WTC11 (cell line): ENCODE measurements around the gene CTDNEP1. TPM values are rescaled to one million over a fixed set of nuclear protein-coding genes. Genes with fewer than 3 reads are reported as not detected.

Source experiments
- ATAC-seq: fragments of 200-7000 bp; cut with Tn5 transposase; 2 replicates; pipeline ENCODE4 v1.10.0; 2021; ENCODE audit warnings: mild to moderate bottlenecking, moderate library complexity
- CTCF ChIA-PET: fragments of 300-600 bp; sonication (Branson Sonifier 250); formaldehyde crosslinking; loops from one replicate; lab custom pipeline; 2021; ENCODE audit warnings: antibody characterized with exemption; lab: Charles Lee
- POLR2A ChIA-PET: fragments of 350-600 bp; sonication (Branson Sonifier 250); formaldehyde crosslinking; loops from one replicate; lab custom pipeline; 2021; ENCODE audit warnings: antibody characterized with exemption; lab: Charles Lee
- DNase-seq: peaks from one replicate; pipeline ENCODE4 v3.0.0; 2021; ENCODE audit warnings: low spot score
- H3K27ac Mint-ChIP-seq: 2 replicates; pipeline ENCODE4 v1.8.0; 2021; ENCODE audit warnings: mixed read lengths
- H3K27me3 Mint-ChIP-seq: 2 replicates; pipeline ENCODE4 v1.8.0; 2021; ENCODE audit warnings: low read depth, mild to moderate bottlenecking, moderate library complexity, mixed read lengths
- H3K36me3 Mint-ChIP-seq: 2 replicates; pipeline ENCODE4 v1.8.0; 2021; ENCODE audit warnings: mixed read lengths
- H3K4me1 Mint-ChIP-seq: 2 replicates; pipeline ENCODE4 v1.8.0; 2022; ENCODE audit warnings: mixed read lengths
- H3K4me3 Mint-ChIP-seq: 2 replicates; pipeline ENCODE4 v1.8.0; 2021; ENCODE audit warnings: mild to moderate bottlenecking, moderate library complexity, mixed read lengths
- H3K9me3 Mint-ChIP-seq: 2 replicates; pipeline ENCODE4 v1.8.0; 2021; ENCODE audit warnings: mixed read lengths
- ARID4B ChIP-seq: sonication (generic); formaldehyde crosslinking; IDR thresholded peaks from 2 replicates; pipeline ENCODE4 v1.8.0; 2023; ENCODE audit warnings: missing genetic modification reagents, mild to moderate bottlenecking, borderline replicate concordance
- ATF1 ChIP-seq: sonication (generic); formaldehyde crosslinking; IDR thresholded peaks from 2 replicates; pipeline ENCODE4 v1.8.1; 2023; ENCODE audit warnings: mild to moderate bottlenecking, moderate library complexity, missing genetic modification reagents
- E2F5 ChIP-seq: sonication (generic); formaldehyde crosslinking; IDR thresholded peaks from 2 replicates; pipeline ENCODE4 v1.8.1; 2022; ENCODE audit warnings: mild to moderate bottlenecking, moderate library complexity, missing genetic modification reagents
- FOXK1 ChIP-seq: sonication (generic); formaldehyde crosslinking; IDR thresholded peaks from 2 replicates; pipeline ENCODE4 v1.8.0; 2022; ENCODE audit warnings: mild to moderate bottlenecking, moderate library complexity, missing genetic modification reagents
- PRDM15 ChIP-seq: sonication (generic); formaldehyde crosslinking; IDR thresholded peaks from 2 replicates; pipeline ENCODE4 v1.8.0; 2022; ENCODE audit warnings: missing genetic modification reagents
- USF1 ChIP-seq: sonication (generic); formaldehyde crosslinking; IDR thresholded peaks from 2 replicates; pipeline ENCODE4 v1.8.0; 2022; ENCODE audit warnings: mild to moderate bottlenecking, missing genetic modification reagents
- ZNF232 ChIP-seq: sonication (generic); formaldehyde crosslinking; IDR thresholded peaks from 2 replicates; pipeline ENCODE4 v1.8.0; 2022; ENCODE audit warnings: mild to moderate bottlenecking, missing genetic modification reagents
- ZNF532 ChIP-seq: fragments of 250-450 bp; sonication (Bioruptor Pico); IDR thresholded peaks from 2 replicates; pipeline ENCODE4 v1.9.0; 2021; ENCODE audit warnings: mild to moderate bottlenecking, borderline replicate concordance
- total RNA-seq: library from RNA; stranded (reverse); gene quantifications from 3 replicates; pipeline ENCODE4 v1.2.3, GENCODE V29; 2021

CTDNEP1 gene
- total RNA-seq, 1 experiment from 2014 or later = 127 TPM

GRCh38 chr17:7281074-7281952, 29.8 kb upstream of the CTDNEP1 start, which contains the start of gene SLC2A4 (continued):
- TF ChIP-seq ARID4B (0 out of 2 replicates have a peak, but pooled peaks have one; percentile 7), USF1 (peak; percentile 67; the same call in 1 of the 2 replicates), ZNF532 (CRISPR knock-in tag) (no peak), E2F5 (peak; percentile 82), PRDM15 (CRISPR knock-in tag) (0 out of 2 replicates have a peak, but pooled peaks have one; percentile 35), ATF1 (CRISPR knock-in tag) (no peak), ZNF232 (0 out of 2 replicates have a peak, but pooled peaks have one; percentile 16)

- CTCF ChIA-PET = interaction anchor here (0.6 to 7.0 kb wide), 36 partner anchors 11 to 423 kb away, joined by 3 to 119 read pairs (median 6); partner anchors contain the start of genes ACADVL, ACAP1, CLDN7 and DLG4
- H3K27me3 Mint-ChIP-seq = peaks cover 21% of the 10 kb centered on the region
- ATAC-seq = peak; percentile 83
- peak overlapping the region; percentile 82 for H3K4me3 Mint-ChIP-seq
- H3K27ac Mint-ChIP-seq = peak overlapping the region; percentile 94
- no peaks in the 10 kb centered on the region for H3K9me3 Mint-ChIP-seq
- H3K4me1 Mint-ChIP-seq = peaks cover 20% of the 10 kb centered on the region
- POLR2A ChIA-PET = interaction anchor here (0.6 to 1.9 kb wide), 11 partner anchors 16 to 280 kb away, joined by 3 to 8 read pairs (median 4); partner anchors contain the start of genes CLDN7, GABARAP and PHF23
- no peaks in the 10 kb centered on the region for H3K36me3 Mint-ChIP-seq
- peak; percentile 95 for DNase-seq
- TF ChIP-seq PRDM15 (CRISPR knock-in tag) (peak; percentile 97), ARID4B (peak; percentile 80; the same call in 1 of the 2 replicates), FOXK1 (CRISPR knock-in tag) (no peak)
These were observed 29.1 kb upstream of the CTDNEP1 start for GRCh38 chr17:7280519-7281073.
